HepG2 (cell line): ENCODE measurements around the gene TMEM63B. TPM values are rescaled to one million over a fixed set of nuclear protein-coding genes. Genes with fewer than 3 reads are reported as not detected.

Experiments used
- ERF ChIP-seq: IDR thresholded peaks from 2 replicates; pipeline ENCODE4 v1.6.1; 2018; ENCODE audit warnings: missing biosample characterization, missing genetic modification reagents
- HDAC1 ChIP-seq: sonication (generic); formaldehyde crosslinking; IDR thresholded peaks from 2 replicates; pipeline ENCODE4 v1.5.1; 2020; ENCODE audit warnings: mild to moderate bottlenecking, missing genetic modification reagents
- IKZF1 ChIP-seq: fragments of 450-650 bp; IDR thresholded peaks from 2 replicates; pipeline ENCODE4 v1.7.1; 2016
- ISX ChIP-seq: sonication (generic); formaldehyde crosslinking; conservative IDR thresholded peaks from 2 replicates; pipeline ENCODE4 v1.5.0; 2020; ENCODE audit warnings: missing genetic modification reagents
- NCOA2 ChIP-seq: sonication (generic); formaldehyde crosslinking; IDR thresholded peaks from 2 replicates; pipeline ENCODE4 v1.8.0; 2022; ENCODE audit warnings: inconsistent platforms
- PAX8 ChIP-seq: sonication (generic); formaldehyde crosslinking; IDR thresholded peaks from 2 replicates; pipeline ENCODE4 v1.8.0; 2022; ENCODE audit warnings: mild to moderate bottlenecking, missing genetic modification reagents, borderline replicate concordance
- SAFB2 ChIP-seq: sonication (generic); formaldehyde crosslinking; IDR thresholded peaks from 2 replicates; pipeline ENCODE4 v1.5.1; 2020; ENCODE audit warnings: missing genetic modification reagents, low read depth, mild to moderate bottlenecking, borderline replicate concordance
- SMARCC2 ChIP-seq: fragments of 450-650 bp; IDR thresholded peaks from 2 replicates; pipeline ENCODE4 v1.6.1; 2017; ENCODE audit warnings: antibody characterized with exemption, mild to moderate bottlenecking
- SNRNP70 ChIP-seq: fragments of 200-400 bp; formaldehyde crosslinking; IDR thresholded peaks from 2 replicates; pipeline ENCODE4 v1.6.1; 2017; ENCODE audit warnings: mild to moderate bottlenecking, low read depth, low read length, moderate library complexity
- SP4 ChIP-seq: sonication (generic); formaldehyde crosslinking; IDR thresholded peaks from 2 replicates; pipeline ENCODE4 v1.8.1; 2023; ENCODE audit warnings: mild to moderate bottlenecking, missing genetic modification reagents
- ZFP90 ChIP-seq: sonication (generic); formaldehyde crosslinking; IDR thresholded peaks from 2 replicates; pipeline ENCODE4 v1.8.0; 2022; ENCODE audit warnings: missing genetic modification reagents, mild to moderate bottlenecking, inconsistent platforms, borderline replicate concordance
- ZNF263 ChIP-seq: sonication (generic); formaldehyde crosslinking; IDR thresholded peaks from 2 replicates; pipeline ENCODE4 v1.4.0; 2020; ENCODE audit warnings: missing genetic modification reagents
- ZNF33A ChIP-seq: sonication (generic); formaldehyde crosslinking; IDR thresholded peaks from 2 replicates; pipeline ENCODE4 v1.5.1; 2020; ENCODE audit warnings: missing genetic modification reagents, mild to moderate bottlenecking, moderate library complexity, borderline replicate concordance
- ZNF446 ChIP-seq: sonication (generic); formaldehyde crosslinking; IDR thresholded peaks from 2 replicates; pipeline ENCODE4 v1.5.0; 2020; ENCODE audit warnings: mild to moderate bottlenecking, missing genetic modification reagents
- ZNF468 ChIP-seq: sonication (generic); formaldehyde crosslinking; IDR thresholded peaks from 2 replicates; pipeline ENCODE4 v1.8.0; 2022; ENCODE audit warnings: mild to moderate bottlenecking, moderate library complexity, missing genetic modification reagents
- ZNF569 ChIP-seq: sonication (generic); formaldehyde crosslinking; IDR thresholded peaks from 2 replicates; pipeline ENCODE4 v1.5.0; 2020; ENCODE audit warnings: mild to moderate bottlenecking, missing genetic modification reagents, moderate library complexity, borderline replicate concordance
- ZNF772 ChIP-seq: sonication (generic); formaldehyde crosslinking; IDR thresholded peaks from 2 replicates; pipeline ENCODE4 v1.5.0; 2020; ENCODE audit warnings: mild to moderate bottlenecking, missing genetic modification reagents
- ZNF790 ChIP-seq: sonication (generic); formaldehyde crosslinking; IDR thresholded peaks from 2 replicates; pipeline ENCODE4 v1.8.0; 2022; ENCODE audit warnings: missing genetic modification reagents, mild to moderate bottlenecking, borderline replicate concordance
- polyA plus RNA-seq, 8 experiments: library from polyadenylated mRNA; depleted of rRNA in 3 of 8; stranded (reverse) in 7 of 8; unstranded in 1 of 8; fragments of >200 nt; fragmentation: Illumina TruSeq in 4 of 8; extraction: Trizol in 4 of 8; gene quantifications; 2 replicates each; pipeline versions ENCODE4 v1.2.1 to v1.2.3, GENCODE V29; 2011 to 2016; ENCODE audit warnings: low read depth in 4 of 8, missing spikeins in 1 of 8, mixed read lengths in 1 of 8; ENCODE audit not compliant: insufficient read depth in 1 of 8
- total RNA-seq, 5 experiments: library from RNA; depleted of rRNA; stranded (reverse); fragments of >200 nt; fragmentation: Illumina TruSeq; extraction: Trizol; gene quantifications; 2 replicates each; pipeline ENCODE4 v1.2.3, GENCODE V29; 2016; ENCODE audit warnings: low read depth in 1 of 5
- TF ChIP-seq, protein P1 (sequence below): sonication (generic); formaldehyde crosslinking; IDR thresholded peaks from 2 replicates; pipeline ENCODE4 v1.4.0; 2020; ENCODE audit warnings: missing genetic modification reagents, mild to moderate bottlenecking, borderline replicate concordance
- TF ChIP-seq, protein P2 (sequence below): sonication (generic); formaldehyde crosslinking; IDR thresholded peaks from 2 replicates; pipeline ENCODE4 v1.4.0; 2020; ENCODE audit warnings: mild to moderate bottlenecking, missing genetic modification reagents
- TF ChIP-seq, protein P3 (sequence below): sonication (generic); formaldehyde crosslinking; IDR thresholded peaks from 2 replicates; pipeline ENCODE4 v1.4.0; 2020; ENCODE audit warnings: mild to moderate bottlenecking, missing genetic modification reagents
- TF ChIP-seq, protein P4 (sequence below): sonication (generic); formaldehyde crosslinking; IDR thresholded peaks from 2 replicates; pipeline ENCODE4 v1.4.0; 2020; ENCODE audit warnings: missing genetic modification reagents
- TF ChIP-seq, protein P5 (sequence below): sonication (generic); formaldehyde crosslinking; IDR thresholded peaks from 2 replicates; pipeline ENCODE4 v1.4.0; 2020; ENCODE audit warnings: missing genetic modification reagents

TMEM63B gene
- total and polyA plus RNA-seq, 2 of the 13 experiments (the other 11 are each of a cell fraction or from before 2014, with no cell fraction given) = 27.4 to 75.8 TPM

DNA sequence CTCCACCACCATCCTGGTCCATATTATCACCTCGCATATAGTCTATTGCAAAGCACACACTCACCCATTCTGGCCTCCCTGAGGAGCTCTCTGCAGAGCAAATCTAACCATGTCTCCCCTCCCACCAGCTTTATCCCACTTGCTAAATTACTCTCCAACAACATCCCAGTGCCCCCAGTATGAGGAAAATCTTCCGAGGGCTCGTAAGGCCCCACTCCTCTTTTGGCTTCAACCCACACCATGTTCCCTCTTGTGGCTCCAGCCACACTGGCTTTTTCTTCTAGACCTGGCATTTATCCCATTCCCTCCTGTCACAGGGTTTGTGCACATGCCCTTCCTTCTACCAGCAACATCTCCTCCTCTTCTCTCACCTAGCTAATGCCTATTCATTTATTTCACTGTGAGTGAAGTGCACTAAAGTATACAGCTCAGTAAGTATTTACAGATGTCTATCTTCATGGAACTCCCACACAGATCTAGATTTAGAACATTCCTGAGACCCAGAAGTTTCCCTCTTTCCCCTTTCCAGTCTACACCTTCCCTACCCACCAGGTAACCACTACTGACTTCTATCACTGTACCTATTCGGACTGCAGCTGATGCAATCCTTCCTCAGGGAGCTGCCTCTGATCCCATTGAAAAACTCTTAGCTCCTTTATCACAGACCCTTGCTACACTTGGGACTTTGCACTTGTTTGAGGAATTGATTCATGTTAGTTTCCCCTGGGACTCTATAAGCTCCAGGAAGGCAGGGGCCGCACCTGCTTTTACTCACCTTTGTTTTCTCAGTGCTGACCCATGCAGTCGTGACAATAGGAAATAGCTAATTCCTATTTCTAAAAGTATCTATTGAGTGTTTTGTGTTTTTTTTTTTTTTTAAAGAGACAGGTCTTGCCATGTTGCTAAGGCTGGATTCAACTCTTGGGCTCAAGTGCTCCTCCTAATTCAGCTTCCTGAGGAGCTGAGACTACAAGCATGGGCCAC lies 15.6 kb upstream of the TMEM63B start (continued):
- TF ChIP-seq, protein P1, sequence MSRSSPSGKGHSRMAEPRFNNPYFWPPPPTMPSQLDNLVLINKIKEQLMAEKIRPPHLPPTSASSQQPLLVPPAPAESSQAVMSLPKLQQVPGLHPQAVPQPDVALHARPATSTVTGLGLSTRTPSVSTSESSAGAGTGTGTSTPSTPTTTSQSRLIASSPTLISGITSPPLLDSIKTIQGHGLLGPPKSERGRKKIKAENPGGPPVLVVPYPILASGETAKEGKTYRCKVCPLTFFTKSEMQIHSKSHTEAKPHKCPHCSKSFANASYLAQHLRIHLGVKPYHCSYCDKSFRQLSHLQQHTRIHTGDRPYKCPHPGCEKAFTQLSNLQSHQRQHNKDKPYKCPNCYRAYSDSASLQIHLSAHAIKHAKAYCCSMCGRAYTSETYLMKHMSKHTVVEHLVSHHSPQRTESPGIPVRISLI = peak; percentile 90; the same call in 1 of the 2 replicates
- TF ChIP-seq ISX (no peak), ZFP90 (CRISPR knock-in tag) (no peak), SNRNP70 (no peak), SMARCC2 (no peak), ZNF569 (CRISPR knock-in tag) (no peak), SAFB2 (CRISPR knock-in tag) (no peak; the same call in 1 of the 2 replicates), ZNF263 (0 out of 2 replicates have a peak, but pooled peaks have one; percentile 11), SP4 (CRISPR knock-in tag) (0 out of 2 replicates have a peak, but pooled peaks have one; percentile 0), NCOA2 (CRISPR knock-in tag) (peak; percentile 84), ZNF33A (CRISPR knock-in tag) (no peak), ZNF446 (CRISPR knock-in tag) (no peak), ZNF468 (CRISPR knock-in tag) (no peak), PAX8 (CRISPR knock-in tag) (no peak), IKZF1 (no peak), HDAC1 (CRISPR knock-in tag) (peak; percentile 90), ERF (peak; percentile 41; the same call in 1 of the 2 replicates), ZNF772 (CRISPR knock-in tag) (peak; percentile 82; the same call in 1 of the 2 replicates), ZNF790 (CRISPR knock-in tag) (no peak)
- TF ChIP-seq, protein P2, sequence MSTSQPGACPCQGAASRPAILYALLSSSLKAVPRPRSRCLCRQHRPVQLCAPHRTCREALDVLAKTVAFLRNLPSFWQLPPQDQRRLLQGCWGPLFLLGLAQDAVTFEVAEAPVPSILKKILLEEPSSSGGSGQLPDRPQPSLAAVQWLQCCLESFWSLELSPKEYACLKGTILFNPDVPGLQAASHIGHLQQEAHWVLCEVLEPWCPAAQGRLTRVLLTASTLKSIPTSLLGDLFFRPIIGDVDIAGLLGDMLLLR (CRISPR knock-in tag) = no peak
- TF ChIP-seq, protein P3, sequence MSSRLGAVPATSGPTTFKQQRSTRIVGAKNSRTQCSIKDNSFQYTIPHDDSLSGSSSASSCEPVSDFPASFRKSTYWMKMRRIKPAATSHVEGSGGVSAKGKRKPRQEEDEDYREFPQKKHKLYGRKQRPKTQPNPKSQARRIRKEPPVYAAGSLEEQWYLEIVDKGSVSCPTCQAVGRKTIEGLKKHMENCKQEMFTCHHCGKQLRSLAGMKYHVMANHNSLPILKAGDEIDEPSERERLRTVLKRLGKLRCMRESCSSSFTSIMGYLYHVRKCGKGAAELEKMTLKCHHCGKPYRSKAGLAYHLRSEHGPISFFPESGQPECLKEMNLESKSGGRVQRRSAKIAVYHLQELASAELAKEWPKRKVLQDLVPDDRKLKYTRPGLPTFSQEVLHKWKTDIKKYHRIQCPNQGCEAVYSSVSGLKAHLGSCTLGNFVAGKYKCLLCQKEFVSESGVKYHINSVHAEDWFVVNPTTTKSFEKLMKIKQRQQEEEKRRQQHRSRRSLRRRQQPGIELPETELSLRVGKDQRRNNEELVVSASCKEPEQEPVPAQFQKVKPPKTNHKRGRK = no peak
- TF ChIP-seq, protein P4, sequence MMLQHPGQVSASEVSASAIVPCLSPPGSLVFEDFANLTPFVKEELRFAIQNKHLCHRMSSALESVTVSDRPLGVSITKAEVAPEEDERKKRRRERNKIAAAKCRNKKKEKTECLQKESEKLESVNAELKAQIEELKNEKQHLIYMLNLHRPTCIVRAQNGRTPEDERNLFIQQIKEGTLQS (CRISPR knock-in tag) = peak; percentile 82
- TF ChIP-seq, protein P5, sequence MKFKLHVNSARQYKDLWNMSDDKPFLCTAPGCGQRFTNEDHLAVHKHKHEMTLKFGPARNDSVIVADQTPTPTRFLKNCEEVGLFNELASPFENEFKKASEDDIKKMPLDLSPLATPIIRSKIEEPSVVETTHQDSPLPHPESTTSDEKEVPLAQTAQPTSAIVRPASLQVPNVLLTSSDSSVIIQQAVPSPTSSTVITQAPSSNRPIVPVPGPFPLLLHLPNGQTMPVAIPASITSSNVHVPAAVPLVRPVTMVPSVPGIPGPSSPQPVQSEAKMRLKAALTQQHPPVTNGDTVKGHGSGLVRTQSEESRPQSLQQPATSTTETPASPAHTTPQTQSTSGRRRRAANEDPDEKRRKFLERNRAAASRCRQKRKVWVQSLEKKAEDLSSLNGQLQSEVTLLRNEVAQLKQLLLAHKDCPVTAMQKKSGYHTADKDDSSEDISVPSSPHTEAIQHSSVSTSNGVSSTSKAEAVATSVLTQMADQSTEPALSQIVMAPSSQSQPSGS = peak; percentile 83
